Measurements from ENCODE around the gene CLDN22.

CLDN22 gene

DNA sequence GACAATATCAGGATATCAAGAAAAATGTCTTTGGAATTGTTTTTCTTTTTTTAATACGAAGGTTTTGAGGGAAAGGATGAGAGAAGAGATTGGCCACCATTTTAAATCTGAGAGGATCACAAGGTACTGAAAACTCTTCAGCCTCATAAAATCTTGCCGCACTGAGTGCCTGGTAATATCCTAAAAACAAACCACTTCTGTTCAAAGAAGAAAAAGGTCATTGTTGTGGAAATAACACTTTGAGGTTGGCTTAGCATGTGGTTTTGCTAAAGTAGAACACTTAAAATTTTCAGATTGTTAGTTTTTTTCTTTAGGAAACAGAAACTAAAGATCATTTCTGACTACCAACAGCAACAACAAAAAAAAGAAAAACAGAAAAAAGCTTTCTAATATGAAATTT lies 1.0 kb upstream of the CLDN22 start:
- DNase-seq = no peak

DNA sequence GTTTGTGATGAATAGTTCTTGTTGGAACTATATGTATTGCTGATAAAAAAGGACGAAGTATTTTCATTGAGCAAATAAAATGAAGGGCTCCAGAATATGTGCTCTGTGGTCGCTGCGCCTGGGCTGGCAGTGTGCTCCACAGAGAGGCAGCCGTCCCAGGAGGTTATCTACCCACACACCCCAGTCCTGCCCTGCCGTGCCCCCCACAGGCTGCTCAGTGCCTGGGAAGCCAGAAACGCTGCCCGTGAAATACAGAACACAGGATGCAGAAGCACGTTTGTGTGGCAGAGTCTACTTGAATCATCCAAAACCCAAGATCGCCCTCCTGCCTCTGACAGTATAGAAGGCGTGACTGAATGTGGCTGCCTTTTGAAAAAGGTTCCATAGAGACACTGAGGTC lies 1.4 kb downstream of the CLDN22 start:
- no peak for DNase-seq

DNA sequence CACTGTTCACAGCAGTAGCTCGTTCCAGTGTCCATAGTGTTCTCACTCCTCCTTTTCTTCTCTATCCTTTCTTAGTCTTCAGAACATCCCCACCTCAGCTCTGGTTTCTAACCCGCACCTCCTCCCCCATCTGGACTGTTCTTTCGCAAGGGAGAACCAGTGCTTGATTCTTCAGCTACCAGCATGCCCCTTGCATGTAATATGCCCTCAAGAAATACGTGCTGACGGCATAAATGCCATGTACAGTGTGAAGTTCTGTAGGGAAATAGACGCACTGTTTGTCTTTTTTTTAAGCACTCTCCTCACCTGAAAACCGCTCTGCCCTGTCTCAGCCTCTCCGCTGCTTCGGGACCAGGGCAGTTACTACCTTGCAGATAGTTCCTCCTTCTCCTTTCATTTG lies 5.3 kb downstream of the CLDN22 start:
- DNase-seq = no peak

DNA sequence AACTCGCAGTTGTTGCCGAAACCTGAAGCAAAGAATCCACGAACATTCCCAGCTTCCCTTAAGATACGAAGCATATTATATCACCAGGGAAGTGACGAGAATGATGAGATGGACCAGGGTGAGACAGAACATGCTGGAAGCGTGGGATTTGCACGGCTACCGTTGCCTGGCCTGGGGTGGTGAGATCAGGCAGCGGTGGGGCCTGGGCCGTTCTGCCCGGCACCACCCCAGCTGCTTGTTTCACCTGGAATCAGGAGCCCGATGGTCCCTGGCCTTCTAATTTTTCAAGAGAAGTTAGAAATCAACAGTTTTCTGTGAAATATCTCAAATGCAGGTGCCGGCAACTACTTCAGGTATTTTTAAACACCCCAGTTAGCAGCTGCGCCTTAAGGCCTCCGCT lies 5.7 kb downstream of the CLDN22 start:
- no peak for DNase-seq

DNA sequence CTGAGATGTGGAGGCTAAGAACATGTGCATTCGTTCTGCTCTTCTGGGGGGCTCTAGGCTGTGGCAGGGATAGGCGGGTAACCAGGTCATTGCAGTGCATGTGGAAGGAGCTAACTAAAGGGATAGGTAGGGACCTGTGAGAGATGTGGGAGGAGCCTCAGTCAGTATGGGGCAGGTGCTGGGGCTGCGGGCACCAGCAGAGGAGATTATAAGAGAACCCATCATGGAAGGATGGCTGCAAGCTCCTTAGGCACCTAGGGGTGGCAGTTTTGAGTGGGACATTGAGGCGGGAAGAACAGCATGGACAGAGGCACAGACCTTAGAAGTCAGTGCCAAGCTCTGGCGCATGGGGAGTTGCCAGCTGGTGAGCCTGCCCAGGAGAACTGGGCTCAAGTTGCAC lies 7.2 kb downstream of the CLDN22 start:
- no peak for DNase-seq

DNA sequence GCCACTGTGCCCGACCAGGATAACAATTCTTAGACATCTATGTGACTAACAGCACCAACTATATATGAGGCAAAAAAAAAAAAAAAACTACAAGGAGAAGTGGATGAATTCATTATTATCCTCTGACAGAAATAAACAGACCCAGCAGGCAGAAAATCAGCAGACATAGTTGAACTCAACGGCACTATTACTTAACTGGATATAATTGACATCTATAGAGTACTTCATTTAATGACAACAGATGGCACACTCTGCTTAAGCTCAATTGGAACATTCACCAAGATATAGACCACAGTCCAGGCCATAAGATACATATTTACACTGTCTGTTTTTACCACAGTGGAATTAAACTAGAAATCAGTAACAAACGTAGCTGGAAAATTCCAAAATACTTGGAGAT lies 13.3 kb downstream of the CLDN22 start:
- DNase-seq = no peak

DNA sequence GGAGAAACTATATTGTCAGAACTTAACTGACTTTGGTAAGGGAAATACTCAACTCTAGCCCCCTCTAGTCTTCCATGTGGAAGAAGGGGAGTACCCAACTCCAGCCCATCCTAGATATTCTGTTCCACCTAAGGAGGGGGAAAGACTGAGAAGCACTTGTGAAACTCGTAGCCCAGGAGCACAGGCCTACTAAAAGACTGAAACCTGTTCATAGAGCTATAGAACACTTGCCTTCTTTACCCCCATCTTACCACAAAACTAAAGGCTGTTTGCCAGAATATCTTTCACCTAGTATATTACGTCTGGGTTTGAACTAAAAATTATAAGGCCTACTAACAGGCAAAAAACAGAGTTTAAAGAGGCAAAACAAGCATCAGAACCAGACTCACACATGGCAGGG lies 15.5 kb downstream of the CLDN22 start:
- no peak for DNase-seq

DNA sequence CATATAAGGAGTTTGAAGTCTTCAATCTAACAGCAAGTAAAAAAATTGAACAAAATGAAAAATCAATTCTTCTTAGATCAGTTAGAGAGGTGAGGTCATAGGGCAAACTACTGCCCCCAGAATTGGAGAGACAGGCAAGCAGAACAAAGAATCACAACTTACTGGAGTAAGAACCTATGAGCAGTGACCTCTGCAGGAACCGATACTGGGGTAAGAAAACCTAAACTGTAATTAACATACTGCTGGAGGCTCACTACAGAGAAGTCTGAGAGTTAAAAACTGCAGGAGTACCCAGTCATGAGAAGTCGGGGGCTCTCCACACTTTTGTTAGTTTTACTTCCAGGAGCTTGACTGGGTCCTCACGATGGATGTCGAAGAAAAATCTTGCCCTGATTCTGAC lies 16.0 kb downstream of the CLDN22 start:
- no peak for DNase-seq

DNA sequence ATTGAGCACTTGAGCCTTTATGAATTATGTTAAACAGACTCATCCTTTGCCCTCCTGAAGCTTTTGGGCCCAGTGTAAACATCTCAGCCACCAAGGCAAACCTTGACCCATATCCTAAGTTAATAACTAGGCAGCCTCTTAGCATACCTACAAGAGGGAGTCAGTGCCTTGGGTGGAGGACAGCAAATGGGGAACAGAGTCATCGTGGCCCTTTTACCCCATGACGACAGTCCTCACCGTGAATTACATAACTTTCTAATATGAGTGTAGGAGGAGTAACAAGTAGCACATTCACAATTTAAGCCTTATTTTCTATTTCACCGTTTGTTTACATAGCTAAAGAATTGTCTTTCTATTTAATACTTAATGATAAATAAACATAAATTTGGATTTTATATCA lies 16.8 kb downstream of the CLDN22 start:
- DNase-seq = no peak

DNA sequence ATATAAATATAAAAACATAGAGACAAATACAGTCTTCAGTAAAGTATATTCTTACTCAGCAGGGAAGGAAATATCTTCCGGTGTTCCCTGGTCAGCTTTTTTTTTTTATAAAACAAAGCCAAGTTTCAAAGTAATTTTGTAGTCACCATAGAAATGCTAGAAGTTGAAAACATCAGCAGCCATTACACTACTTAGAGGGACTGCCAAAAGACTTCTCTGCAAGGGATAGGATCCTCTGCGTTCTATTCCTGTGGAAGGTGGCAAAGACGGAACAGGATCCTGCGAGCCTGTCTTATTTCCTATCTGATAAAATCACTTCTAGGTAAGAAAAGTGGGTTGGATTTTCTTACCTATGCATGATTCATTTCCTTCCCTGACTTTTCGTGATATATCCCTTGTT lies 19.4 kb downstream of the CLDN22 start:
- DNase-seq = no peak

DNA sequence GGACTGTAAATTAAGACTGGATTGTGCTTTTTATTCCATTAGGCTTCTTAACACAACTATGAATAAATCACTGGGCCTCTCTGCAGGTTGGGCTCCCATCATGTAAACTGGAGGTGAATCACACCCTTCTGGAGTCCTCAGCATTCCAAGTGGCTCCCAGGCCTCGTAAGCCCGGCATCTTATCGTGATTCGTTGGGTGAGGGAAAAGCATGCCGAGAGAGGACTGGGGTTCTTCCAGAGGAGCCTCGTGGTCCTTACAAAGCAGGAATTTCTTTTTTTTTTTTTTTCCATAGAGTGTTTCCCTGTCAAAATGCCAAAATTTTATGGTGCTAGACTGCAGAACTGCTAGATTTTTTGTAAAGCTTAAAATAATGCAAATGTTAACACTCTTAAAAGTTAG lies 20.0 kb downstream of the CLDN22 start:
- DNase-seq = peak; percentile 3

DNA sequence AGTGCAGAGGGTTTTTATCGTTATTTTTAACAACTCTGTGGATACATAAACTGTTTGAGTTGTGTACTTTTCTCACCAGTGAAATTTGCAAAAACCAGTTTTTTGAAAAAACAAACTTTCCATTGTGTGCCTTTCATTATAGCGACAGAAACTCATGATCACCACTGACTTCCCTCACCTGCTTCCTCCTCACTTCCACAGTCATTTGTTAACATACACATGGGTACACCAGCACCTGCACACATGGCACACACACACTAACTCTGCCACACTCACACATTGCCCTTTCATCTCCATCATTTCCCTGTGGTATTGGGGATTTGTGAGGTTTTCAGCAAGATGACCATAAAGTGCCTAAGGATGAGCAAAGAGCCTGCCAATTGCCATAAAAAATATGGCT lies 20.6 kb downstream of the CLDN22 start:
- DNase-seq = no peak

DNA sequence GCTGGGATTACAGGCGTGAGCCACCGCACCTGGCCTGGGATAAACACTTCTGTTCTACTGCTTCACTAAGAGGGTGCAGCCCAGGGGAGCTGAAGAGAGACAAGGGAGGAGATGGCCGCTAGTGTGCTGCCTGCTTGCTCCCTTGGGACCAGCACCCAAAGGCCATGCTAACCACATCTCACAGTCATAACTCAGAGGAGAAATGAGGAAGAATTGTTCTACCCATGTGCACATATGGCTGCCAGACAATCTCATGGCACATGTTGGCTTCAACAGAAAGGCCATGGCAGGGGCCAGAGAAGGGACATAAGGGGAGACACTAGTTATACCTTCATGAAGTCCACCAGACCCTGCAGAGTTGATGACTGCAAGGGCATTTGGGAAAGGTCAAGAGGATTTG lies 22.4 kb downstream of the CLDN22 start:
- DNase-seq = no peak

DNA sequence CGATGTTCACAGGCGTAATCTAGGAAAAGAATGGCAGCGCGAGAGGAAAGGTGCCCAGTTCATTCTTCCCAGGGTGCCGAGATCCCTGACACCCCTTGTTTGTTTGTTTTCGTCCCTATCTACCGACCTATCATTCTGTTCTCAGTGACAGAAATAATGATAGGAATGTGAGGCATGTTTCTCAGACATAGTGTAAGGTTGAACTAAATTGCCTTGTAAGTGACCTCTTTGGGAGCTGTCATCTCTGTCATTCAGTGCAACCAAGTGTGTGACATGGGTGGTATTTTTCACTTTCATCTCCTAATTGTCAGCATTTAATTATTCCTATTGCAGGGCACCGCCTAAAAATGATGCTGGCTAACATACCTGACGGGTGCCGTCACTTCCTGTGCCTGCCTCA lies 24.4 kb downstream of the CLDN22 start:
- DNase-seq = peak; percentile 2

DNA sequence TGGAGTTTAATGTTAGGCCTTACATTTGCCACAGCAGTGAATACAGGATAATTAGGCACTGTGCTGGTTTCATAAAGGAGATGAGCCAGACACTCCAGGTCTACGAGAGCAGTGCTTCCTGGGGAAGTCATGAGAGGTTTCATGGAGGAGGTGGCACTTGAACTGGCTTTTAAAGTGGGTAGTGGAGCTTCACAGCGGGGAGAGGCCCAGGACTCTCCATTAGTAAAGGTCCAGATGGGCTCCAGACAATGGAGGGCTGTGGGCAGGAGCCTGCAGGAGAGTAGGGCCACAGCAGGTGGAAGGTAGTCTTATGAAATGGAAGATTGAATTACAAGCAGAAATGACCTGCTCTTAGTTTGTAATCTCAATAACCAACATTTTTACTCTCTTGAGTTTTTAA lies 29.0 kb downstream of the CLDN22 start:
- no peak for DNase-seq

DNA sequence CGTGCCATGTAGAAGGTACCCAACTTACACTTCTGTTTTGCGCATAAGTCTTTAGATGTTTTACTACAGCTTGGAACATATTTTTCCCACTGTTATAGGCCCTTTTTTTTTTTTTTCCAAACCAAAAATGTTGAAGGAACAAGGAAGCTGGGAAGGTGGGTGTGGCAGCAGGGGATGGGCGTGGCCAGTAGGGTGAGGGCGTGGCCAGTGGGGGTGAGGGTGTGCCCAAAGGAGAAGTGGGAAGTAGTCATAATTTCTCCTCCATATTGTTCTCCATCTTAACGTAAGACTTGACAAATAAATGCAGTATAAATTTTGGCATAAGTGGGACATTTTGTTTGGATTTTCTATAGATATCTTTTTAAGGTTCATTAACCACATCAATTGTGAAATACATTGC lies 30.4 kb downstream of the CLDN22 start:
- DNase-seq = no peak

DNA sequence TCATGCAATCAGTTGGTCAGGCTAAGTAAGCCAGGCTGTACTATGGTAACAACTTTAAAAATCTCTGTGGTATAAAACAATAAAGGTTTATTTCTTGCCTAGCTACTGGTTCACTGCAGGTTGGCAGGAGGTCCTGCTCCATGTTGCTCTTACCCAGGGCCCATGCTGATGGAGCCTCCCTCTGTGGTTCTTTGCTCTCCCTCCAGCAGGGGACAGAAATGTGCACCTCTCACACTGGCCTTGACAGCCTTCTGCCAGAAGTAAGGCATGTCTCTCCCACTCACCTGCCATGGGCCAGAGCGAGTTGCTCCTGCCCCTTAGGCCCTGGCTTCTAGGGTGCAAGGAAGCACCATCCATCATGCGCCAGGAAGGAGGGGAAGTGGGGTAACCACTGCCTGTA lies 31.1 kb downstream of the CLDN22 start:
- DNase-seq = no peak

DNA sequence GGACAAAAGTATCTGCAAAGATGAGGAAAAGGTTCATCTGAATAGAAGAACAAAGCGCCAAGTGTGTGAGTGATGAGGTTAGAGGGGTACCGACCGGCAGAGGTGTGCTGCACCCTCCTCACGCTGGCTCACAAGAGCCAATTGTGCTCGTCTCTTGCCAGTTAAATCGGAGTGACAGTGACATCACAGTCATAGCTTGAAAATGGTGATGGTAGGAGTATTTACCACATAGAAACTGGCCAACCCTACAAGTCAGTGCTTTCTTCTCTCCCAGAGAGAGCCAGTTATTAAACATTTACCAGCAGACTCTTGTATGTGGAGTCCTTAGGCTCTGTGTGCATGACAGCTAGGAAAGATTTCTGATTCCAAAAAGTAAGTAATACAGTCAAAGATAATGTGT lies 32.4 kb downstream of the CLDN22 start:
- DNase-seq = no peak

DNA sequence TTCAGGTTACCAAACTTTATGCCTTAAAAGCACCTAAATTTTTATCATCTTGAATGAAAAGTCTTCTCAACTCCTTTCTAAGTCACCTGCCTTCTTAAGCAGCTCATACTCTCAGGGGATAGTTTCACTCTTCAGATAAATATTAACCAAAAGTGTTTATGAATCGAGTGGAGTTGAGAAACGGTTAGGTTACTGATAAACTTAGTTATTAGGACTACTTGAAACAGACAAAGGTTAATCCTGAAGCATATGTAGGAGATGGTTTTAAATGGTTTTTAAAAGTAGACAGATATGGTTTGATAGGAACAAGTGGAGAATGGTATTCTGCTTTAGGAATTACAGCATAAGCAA lies 32.8 kb downstream of the CLDN22 start:
- no peak for DNase-seq

DNA sequence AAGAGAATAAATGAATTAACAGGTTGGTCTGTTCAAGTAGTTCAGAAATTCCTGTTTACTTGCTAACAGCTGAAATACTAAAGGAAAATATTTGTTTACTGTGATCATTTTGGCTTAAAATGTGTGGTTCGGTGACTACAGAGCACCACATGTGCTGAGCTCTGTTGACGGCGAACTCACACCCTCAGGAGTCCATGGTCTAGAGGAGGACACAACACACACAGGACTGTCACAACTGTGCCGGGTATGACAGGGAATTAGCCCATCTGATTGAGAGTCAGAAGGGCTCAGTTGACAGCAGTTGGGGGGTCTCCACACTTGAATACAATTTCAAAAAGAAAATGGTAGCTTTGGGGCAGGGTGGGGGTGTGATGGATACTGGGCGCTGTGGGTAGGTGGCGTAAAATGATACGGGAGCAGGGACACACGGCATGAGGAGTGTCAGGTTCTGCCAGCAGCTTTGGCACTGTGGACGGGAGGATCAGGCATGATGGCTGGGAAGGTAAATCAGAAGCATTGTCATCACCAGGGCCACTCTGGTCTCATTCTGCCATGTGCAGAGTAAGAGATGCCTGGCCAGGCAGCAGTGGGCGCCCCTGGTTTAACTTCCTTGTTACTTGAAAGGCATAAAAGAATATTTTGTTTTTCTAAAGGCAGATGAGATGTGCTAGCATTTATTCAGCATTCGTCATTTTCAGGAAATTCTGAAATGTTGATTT lies 33.3 kb downstream of the CLDN22 start:
- no peak for DNase-seq

DNA sequence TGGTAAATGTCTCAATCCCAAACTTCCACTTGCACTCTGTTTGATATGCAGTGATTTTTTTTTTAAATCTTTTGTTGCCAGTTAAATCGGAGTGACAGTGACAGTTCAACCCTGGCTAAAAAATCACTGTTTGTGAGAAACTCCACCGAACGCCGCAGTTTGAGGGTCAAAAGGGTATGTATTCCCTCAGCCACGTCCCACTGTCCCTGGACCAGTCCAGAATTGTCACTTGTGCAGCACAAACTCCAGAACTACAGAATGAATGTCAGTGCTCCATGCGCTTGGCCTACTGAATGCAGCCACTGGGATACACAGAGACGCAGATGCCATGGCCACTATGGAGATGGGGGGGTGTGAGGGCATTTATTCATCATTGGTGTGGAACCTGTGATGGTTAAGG lies 34.2 kb downstream of the CLDN22 start:
- DNase-seq = no peak

DNA sequence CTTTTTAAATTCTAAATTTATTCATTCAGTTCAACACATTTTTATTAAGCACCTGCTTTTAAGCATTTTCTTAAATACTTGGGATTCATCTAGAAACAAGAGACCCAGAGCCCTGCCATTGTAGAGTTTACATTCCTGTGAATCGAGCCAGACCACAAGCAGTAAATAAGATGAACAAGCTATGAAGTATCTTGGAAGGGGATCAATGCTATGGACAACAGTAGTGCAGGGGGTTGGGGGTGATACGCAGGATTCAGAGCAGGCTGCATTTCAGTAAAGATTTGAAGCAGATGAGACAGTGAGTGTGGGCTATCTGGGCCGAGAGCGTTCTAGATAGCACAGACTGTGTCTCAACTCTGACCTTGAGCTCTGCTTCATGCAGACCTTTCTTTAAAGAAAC lies 35.1 kb downstream of the CLDN22 start:
- peak; percentile 67 for DNase-seq

DNA sequence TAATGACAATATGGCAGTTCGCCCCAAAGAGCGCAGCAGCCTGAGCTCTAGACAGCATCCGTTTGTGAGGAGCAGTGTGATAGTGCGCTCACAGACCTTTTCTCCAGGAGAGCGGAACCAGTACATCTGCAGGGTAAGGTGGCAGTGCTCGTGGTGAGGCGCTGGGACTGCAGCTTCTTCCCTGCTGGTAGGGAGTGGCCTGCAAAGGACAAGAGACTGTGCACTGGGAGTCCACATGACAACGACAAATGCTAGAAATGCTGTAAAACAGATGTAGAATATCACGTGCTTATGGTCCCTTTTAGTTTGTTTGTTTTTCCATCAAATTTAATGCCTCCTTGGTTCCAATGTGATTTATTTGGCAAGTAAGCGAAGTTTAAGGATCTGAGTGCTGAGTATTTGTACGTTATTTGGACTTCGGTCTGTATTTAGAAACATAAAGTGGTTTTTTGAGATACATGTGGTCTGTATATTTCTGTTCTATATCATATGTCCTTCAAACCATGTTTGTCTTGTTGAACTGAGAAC lies 35.8 kb downstream of the CLDN22 start:
- no peak for DNase-seq

DNA sequence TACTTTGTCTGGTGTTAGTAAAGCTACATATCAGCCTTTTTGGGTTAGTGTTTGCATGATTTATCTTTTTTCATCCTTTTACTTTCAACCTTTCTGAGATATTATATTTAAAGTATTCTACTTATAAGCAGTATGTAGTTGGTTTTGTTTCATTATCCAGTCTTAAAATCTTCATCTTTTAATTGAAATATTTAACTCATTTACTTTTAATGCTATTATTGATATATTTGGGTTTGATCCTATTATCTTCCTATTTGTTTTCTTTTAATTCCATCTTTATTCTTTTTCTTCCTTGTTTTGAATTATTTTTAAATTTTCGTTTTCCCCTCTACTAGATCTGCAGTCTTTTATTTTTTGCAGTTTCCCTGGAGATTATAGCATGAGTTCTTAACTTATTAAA lies 44.0 kb downstream of the CLDN22 start:
- DNase-seq = no peak

DNA sequence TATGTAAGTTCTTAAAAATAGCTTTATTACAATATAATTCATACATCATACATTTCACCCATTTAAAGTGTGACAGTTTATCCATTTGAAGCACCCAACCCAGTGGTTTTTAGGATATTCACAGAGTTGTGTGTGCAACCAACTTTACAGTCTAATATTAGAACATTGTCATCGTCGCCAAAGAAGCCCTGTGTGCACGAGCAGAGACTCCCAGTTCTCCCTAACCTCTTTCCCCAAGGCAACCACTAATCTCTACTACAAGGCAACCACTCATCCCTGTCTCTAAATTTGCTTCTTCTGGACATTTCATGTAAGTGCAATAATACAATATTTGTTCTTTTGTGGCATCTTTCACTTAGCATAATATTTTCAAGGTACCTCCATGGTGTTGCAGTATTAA lies 47.7 kb downstream of the CLDN22 start:
- no peak for DNase-seq

DNA sequence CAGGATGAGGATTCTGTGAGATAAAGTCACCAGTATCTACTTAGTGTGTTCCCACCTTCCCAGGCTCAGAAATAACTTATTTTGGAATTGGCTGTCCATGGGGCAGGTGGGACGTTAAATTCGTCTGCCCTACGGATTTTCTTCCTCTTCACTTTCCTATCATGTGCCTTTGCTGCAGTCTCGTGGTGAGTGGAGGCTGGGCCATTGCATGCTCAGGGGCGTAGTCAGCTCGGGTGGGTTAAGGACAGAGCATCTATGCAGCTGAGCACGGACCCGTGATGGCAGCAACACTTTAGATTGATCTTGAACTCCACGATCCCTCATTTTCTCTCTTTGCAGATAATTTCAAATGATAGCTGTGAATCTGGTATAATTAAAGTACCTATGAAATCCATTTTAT lies 51.5 kb downstream of the CLDN22 start:
- no peak for DNase-seq

Measured in EL (cell line).